Measurements from ENCODE around the gene CEP70.

- TF ChIP-seq TEAD4 (IDR thresholded peaks at IDR 0.05) (no peak), TAF1 (IDR thresholded peaks at IDR 0.05; ENCODE audit: low read depth) (no peak)
These were observed 132.8 kb downstream of the CEP70 start for GRCh38 chr3:138461246-138461645.

Measured in Ishikawa (cell line).